SIG-M5 treated with dmso at 0.1 percent for 504 hours (cell line): ENCODE results near the gene MOB3B.

Experiments used
- DNase-seq: peaks from one replicate; lab custom pipeline; 2025; ENCODE audit not compliant: unreplicated experiment; lab: John Stamatoyannopoulos, UW

Gene MOB3B

GRCh38 chr9:27542508-27542907 is 12.9 kb upstream of the MOB3B start:
- DNase-seq = no peak

GRCh38 chr9:27541740-27542139 is 12.1 kb upstream of the MOB3B start:
- no peak for DNase-seq

GRCh38 chr9:27540502-27540901 is 10.9 kb upstream of the MOB3B start:
- no peak for DNase-seq

DNA sequence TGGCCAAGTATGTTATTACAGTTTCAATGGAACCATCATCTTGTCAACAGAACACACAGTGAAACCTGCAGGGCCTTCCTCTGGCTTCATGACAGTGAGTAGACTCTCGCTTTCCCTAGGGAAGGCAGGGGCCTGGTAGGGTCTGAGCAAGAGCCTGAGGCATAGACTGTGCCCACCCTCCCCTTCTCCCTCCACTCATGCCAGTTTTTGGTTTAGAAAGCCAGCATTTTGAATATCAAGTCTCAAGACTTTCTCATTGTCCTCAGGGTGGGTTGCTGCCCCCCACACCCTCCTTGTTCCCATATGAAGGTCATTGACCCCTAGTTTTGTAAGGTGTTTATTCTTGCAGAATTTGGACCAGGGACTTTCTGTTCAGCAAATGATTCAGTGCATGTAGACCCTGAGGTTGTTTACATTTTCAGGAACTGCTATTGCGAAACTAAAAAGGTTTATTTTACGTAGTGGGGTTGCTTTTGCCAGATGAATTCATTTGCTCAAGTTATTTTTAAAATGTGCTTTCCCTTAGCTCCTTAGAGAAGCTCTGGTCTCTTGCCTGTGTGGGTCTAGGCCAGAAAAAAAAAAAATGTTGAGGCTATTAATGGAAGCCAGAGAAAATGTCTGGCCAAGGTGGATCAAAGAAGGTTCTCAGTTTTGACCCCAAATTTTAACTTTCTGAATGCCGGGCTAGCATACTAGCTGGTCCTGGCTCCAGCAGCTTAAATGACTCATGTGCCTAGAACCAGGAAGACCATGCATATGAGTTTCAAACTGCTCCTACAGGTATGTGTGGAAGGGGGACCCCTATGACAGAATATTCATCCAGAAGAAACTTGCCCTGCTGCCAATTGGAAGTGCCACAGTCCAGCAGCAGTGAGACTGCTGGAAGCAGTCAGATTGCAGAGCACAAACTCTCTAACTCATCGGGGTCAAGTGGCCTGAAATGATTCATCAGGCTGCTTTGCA is 10.1 kb upstream of the MOB3B start:
- DNase-seq = no peak

DNA sequence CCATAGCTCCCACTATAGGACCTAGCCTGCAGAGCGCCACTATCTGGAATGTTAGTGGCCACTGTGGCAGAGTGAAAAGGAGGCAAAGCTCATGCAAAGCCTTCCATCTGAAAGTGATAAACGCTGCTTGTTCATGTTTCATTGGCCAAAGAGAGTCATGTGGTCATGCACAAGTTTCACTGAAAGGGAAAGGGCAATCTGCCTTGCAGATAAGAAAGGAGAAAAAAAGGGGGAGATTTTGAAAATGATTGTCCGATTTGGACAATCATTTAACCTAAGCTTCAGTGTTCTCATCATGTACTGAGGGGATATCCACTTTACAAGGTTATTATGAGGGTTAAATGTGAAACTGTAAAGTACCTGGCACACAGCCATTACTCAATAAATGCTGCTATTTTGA is 9.0 kb upstream of the MOB3B start:
- no peak for DNase-seq

GRCh38 chr9:27537756-27538155 is 8.1 kb upstream of the MOB3B start:
- no peak for DNase-seq

- no peak for DNase-seq
Measured at GRCh38 chr9:27537027-27537435, 7.4 kb upstream of the MOB3B start.

DNA sequence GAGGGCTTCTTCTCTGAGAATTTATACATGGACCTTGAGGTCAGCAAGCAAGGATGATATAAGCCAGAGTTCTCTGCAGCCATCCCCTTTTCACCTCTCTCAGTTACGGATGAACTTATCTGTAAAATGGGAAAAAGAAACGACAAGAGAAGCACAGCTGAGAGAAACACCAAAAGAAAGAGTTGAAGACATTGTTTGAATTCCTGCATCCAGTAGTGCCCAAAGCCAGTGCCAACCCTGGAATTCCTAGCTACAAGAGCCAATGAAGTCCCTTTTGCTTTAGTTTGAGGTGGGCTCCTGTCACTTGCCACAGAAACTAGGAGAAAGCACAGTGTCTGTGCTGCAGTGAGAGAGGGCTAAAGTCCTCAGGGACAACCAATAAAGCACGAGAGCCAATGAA is 6.6 kb upstream of the MOB3B start:
- no peak for DNase-seq

DNA sequence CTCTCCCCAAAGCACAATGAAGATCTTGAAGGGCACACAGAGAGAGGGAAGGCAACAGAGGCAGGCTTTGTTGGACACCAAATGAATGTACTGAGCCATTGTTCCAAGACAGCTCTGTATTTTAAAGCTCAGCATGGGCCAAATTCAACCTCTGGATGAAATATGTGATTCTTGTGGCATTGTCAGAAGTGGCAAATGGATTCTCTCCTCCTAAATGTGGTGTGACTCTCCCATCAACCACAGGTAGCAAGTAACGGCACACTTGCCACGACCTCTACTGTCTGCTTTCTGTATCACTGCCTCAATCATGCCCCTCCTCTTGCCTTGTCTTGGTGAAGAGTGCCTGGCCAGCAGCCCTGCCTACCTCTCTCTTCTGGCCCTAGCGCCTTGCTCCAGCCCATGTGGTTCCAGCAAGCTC is 6.1 kb upstream of the MOB3B start:
- DNase-seq = no peak

GRCh38 chr9:27534658-27535209 is 5.1 kb upstream of the MOB3B start:
- DNase-seq = no peak

DNA sequence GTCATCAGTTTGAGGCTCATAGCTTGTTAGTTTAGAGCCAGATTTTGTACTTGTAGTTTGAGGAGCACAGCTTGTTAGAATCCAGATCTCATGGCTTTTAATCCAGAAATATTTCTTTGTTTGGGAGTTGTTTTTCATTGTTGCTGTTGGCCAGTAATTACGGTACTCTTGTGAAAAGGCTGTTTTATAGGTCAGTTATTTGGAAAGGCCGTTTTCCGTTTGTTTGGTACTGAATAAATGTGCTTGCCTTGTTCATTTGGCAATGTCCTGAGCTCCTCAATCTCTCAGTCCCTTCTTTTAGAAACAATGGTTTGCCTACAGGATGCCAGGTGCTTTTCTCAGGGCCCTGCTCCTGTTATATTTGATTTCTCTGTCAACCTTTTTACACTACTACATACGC is 4.5 kb upstream of the MOB3B start:
- no peak for DNase-seq

GRCh38 chr9:27533311-27533710 is 3.7 kb upstream of the MOB3B start:
- no peak for DNase-seq

DNA sequence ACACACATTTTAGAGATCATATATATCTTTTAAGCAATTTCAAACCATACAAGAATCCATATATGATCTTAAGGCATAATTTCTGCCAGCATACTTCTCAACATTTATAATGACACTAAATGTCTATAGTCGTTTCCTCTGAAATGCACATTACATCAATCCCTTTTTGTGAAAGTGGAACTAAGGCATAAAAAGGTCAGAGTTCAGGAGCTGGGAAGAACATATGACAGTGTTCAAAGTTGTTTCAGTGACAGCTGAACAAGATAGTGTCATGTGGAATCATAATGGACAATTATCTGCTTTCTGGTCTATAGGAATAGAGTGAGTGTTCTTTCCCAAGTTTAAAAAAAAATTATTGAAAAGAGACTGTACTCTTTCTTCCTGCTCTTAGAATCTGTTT is 2.4 kb upstream of the MOB3B start:
- DNase-seq = no peak

GRCh38 chr9:27530915-27531755 is 1.5 kb upstream of the MOB3B start:
- no peak for DNase-seq

DNA sequence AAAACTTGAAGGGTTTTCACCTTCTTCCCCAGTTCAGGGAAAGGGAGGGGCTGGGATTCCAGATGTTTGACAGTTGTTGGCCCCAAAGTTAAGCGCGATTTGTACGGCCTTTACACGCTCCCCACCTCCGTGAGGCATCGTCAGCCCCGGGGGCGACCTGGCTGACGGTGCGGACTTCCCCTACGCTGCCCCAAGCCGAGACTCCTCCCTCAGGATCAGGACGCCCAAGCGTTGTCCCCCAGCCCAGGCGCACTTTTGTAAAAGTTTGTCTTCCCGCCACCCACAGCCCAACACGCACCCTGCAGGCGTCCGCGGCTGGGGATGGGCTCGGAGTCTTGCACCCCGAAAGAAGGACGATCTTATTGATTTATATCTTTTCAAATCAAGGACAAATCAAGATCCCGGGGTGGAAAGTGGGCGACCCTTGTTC is 713 bp downstream of the MOB3B start:
- DNase-seq = no peak

DNA sequence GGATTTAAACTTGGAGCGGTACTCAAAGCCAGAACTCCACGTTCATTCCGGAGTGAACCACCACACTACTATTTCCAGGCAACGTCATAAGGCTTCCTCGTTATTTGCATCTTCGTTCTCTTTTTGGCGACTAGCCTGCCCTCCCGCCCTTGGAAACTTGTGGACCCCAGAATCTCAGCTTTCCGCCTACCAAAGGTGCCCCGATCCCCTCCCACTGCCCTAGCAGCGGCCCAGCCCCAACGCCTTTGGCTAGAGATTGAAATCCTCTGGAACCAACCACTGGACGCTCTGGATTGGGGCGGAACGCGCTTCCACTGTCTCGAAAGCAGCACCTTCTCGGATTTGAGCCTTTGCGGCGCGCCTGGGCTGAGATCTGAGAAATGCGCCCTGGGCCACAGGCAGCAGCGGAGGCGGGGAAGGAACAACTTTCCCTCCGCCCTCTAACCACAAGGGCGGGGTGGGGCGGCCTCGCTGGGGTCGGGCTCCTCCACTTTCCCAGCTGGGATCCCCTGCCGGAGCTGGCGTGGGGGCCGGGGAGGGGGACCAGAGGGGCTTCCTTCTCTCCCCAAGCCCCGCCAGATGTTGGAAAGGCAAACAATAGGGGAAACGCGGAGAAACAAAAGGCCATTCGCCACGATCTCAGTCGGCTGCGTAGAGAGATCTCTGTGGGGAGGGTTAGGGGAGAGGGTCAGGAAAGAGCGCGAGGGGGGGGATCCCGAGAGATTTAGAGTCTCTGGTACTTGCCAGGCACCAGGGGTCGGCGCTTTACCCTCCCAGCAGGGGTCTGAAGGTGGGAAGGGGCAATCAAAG is 1.3 kb downstream of the MOB3B start:
- peak; percentile 14 for DNase-seq

- no peak for DNase-seq
Measured at GRCh38 chr9:27527702-27528075, 1.9 kb downstream of the MOB3B start.

GRCh38 chr9:27524236-27524635 is 5.4 kb downstream of the MOB3B start, which contains the start of gene IFNK:
TSS of gene IFNK (plus strand) at chr9:27524290. CDS start at chr9:27524337, 47 bp downstream.
- no peak for DNase-seq

- DNase-seq = no peak
Measured at GRCh38 chr9:27523141-27523540, 6.5 kb downstream of the MOB3B start.

GRCh38 chr9:27520986-27521385 is 8.6 kb downstream of the MOB3B start:
- no peak for DNase-seq
